ENCODE data around the gene EPN1.
A peak's percentile ranks its signal among the peaks of the same experiment; 100 is the strongest.

The EPN1 gene

GRCh38 chr19:55642153-55643002 is 32.6 kb upstream of the EPN1 start:
- no peak for TF ChIP-seq CTCF (IDR thresholded peaks at IDR 0.05; ENCODE audit: low read depth, low read length)
- H3K4me3 ChIP-seq (ENCODE audit: low read depth, low read length) = peak overlapping the region; percentile 84
- in situ Hi-C loops (cut with HindIII; ENCODE audit: low sequenced_read_pairs) = no loop called here
- DNase-seq (ENCODE audit: low read depth, low spot score) = no peak

GRCh38 chr19:55643003-55643886 is 31.8 kb upstream of the EPN1 start, which contains the start of gene ZNF581:
Gene ZNF581 (plus strand): TSS chr19:55643649. CDS start chr19:55644572, 923 bp downstream.
- in situ Hi-C loops (cut with HindIII; ENCODE audit: low sequenced_read_pairs) = no loop called here
- peak; percentile 67 for DNase-seq (ENCODE audit: low read depth, low spot score)

GRCh38 chr19:55643887-55644176 is 31.2 kb upstream of the EPN1 start:
- no peak for TF ChIP-seq CTCF (IDR thresholded peaks at IDR 0.05; ENCODE audit: low read depth, low read length)
- in situ Hi-C loops (cut with HindIII; ENCODE audit: low sequenced_read_pairs) = no loop called here
- H3K4me3 ChIP-seq (ENCODE audit: low read depth, low read length) = peak overlapping the region; percentile 75
- no peak for DNase-seq (ENCODE audit: low read depth, low spot score)

More at GRCh38 chr19:55643003-55643886, 31.8 kb upstream of the EPN1 start, which contains the start of gene ZNF581:
- peak within 1 kb of the TSS; percentile 84 for H3K4me3 ChIP-seq (ENCODE audit: low read depth, low read length)
- TF ChIP-seq CTCF (IDR thresholded peaks at IDR 0.05; ENCODE audit: low read depth, low read length) = no peak

- peak overlapping the region; percentile 75 for H3K4me3 ChIP-seq (ENCODE audit: low read depth, low read length)
- in situ Hi-C loops (cut with HindIII; ENCODE audit: low sequenced_read_pairs) = no loop called here
- no peak for DNase-seq (ENCODE audit: low read depth, low spot score)
- TF ChIP-seq CTCF (IDR thresholded peaks at IDR 0.05; ENCODE audit: low read depth, low read length) = no peak
Measured at GRCh38 chr19:55644191-55644833, 30.7 kb upstream of the EPN1 start.

- TF ChIP-seq CTCF (IDR thresholded peaks at IDR 0.05; ENCODE audit: low read depth, low read length) = no peak
- in situ Hi-C loops (cut with HindIII; ENCODE audit: low sequenced_read_pairs) = no loop called here
- H3K4me3 ChIP-seq (ENCODE audit: low read depth, low read length) = peak overlapping the region; percentile 75
- DNase-seq (ENCODE audit: low read depth, low spot score) = no peak
Measured at GRCh38 chr19:55644842-55645511, 30.0 kb upstream of the EPN1 start.

GRCh38 chr19:55645512-55645881 is 29.5 kb upstream of the EPN1 start:
- no peak overlapping the region for H3K4me3 ChIP-seq (ENCODE audit: low read depth, low read length)
- in situ Hi-C loops (cut with HindIII; ENCODE audit: low sequenced_read_pairs) = no loop called here
- no peak for DNase-seq (ENCODE audit: low read depth, low spot score)
- TF ChIP-seq CTCF (IDR thresholded peaks at IDR 0.05; ENCODE audit: low read depth, low read length) = no peak
